Activated naive CD4-positive, alpha-beta T cell treated with anti-CD3 and anti-CD28 coated beads, Interleukin-2, amount 50 U/mL, for 72 hours (primary cell): ENCODE data around the gene ZNF451. TPM values are rescaled to one million over a fixed set of nuclear protein-coding genes. Genes with fewer than 3 reads are reported as not detected.

Experiments
- ATAC-seq, 2 donors: fragments of 150-1000 bp; cut with Tn5 transposase; 2 replicates each; pipeline ENCODE4 v1.10.0; 2021; ENCODE audit warnings: mild to moderate bottlenecking in 2 of 2, moderate library complexity in 2 of 2
- DNase-seq, 2 donors: peaks; one replicate each; pipeline ENCODE4 v3.0.0; 2021 to 2022; ENCODE audit warnings: low spot score in 2 of 2
- H3K27ac Mint-ChIP-seq, 2 donors: one replicate each; pipeline ENCODE4 v1.8.0; 2022; ENCODE audit warnings: mild to moderate bottlenecking in 2 of 2, mixed read lengths in 2 of 2
- H3K36me3 Mint-ChIP-seq, 2 donors: one replicate each; pipeline ENCODE4 v1.8.0; 2022; ENCODE audit warnings: mixed read lengths in 2 of 2
- H3K9me3 Mint-ChIP-seq, 2 donors: one replicate each; pipeline ENCODE4 v1.8.0; 2022; ENCODE audit warnings: mixed read lengths in 2 of 2
- total RNA-seq, 2 donors: library from RNA; stranded (reverse); gene quantifications; one replicate each; pipeline ENCODE4 v1.2.3, GENCODE V29; 2022

ZNF451 gene
- total RNA-seq, 2 donors from 2014 or later, result 50.8 to 64.7 TPM

DNA sequence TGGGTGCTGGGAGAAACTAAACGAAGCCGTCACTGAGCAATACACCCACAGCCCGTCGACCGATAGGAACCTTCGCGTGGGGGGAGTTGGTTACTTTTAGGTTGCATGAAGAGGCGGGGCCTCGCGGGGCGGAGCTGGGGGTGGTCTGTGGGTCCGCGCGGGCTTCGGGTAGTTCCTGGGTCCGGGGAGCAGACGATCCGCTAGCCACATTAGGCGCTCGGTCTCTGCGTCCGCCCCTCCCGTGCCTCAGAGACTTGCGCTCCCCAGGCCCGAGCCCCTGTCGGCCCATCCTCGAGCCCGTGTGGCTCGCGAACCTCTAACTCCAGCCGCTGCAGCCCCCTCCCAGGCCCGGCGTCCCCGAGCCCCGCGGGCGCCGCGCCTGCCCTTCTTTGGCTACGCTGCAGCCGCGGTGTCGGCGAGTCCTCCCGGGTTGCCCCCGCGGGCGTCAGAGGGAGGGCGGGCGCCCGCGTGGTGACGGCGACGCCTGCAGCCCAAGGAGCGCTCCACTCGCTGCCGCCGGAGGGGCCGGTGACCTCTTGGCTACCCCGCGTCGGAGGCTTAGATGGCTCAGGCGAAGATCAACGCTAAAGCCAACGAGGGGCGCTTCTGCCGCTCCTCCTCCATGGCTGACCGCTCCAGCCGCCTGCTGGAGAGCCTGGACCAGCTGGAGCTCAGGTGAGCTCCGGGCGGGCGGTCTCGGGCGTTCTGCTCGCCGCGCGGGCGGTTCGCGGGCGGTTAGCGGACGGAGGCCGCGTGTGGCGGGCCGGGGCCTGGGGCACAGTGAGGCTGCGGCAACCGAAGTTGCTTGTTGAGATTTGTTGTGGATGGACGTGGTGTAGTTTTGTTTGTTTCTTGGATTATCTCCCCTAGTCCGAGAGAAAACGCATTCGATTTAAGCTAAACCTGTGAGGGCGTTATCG, 82.4 kb downstream of the ZNF451 start, which contains the start of gene BAG2:
BAG2 (plus strand) TSS at position 191 of the 920 bp plus-strand sequence; CDS start at position 563, 372 bp downstream.
- Mint-ChIP-seq H3K27ac (peak within 1 kb of the TSS; percentile 95), H3K36me3 (peaks cover 6 to 9% of the 10 kb centered on the region in 2 donors), H3K9me3 (no peaks in the 10 kb centered on the region)
- ATAC-seq, result peak; percentile 90
- DNase-seq, result peak; percentile 82 to 90

DNA sequence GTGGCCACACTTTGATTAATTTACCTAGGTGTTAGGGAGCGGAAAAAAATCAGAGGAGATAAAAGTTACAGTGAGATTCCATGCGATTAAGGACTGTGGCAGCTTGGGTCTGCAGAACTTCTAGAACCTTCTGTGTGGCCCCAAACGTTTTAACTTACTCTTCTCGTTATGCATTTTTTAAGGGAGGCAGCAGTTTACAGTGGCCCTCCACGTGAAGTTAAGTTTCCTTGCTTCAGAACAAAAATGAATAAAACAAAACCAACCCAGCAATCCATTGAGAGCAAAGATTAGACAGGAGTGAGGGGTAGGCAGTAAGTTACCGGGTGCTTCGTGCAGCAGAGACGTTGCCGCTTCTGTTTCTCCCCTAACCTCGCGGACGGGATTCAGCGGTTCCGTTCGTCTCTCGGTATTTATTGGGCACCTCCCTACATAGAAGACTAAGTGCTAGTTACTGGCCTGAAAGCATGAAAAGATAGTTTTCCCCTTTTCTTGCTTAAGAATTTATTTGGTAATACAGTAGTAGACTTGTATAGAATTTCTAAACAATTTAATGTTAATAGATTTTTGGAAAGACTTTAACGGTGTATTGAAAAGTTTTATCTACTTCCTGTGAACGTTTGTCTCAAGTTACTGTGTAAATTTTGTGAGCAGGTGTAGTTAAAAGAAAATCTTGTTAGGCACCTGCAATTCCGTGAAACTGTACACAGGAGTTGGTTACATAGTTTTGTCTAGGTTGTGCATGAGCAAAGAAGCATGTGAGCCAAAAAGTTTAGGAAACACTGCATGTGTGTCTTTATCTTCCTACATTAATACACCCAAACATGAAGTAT, 83.3 kb downstream of the ZNF451 start:
- Mint-ChIP-seq H3K27ac (peak overlapping the region; percentile 95), H3K36me3 (peaks cover 6 to 9% of the 10 kb centered on the region in 2 donors), H3K9me3 (no peaks in the 10 kb centered on the region)
- no peak for DNase-seq
- ATAC-seq, result no peak

DNA sequence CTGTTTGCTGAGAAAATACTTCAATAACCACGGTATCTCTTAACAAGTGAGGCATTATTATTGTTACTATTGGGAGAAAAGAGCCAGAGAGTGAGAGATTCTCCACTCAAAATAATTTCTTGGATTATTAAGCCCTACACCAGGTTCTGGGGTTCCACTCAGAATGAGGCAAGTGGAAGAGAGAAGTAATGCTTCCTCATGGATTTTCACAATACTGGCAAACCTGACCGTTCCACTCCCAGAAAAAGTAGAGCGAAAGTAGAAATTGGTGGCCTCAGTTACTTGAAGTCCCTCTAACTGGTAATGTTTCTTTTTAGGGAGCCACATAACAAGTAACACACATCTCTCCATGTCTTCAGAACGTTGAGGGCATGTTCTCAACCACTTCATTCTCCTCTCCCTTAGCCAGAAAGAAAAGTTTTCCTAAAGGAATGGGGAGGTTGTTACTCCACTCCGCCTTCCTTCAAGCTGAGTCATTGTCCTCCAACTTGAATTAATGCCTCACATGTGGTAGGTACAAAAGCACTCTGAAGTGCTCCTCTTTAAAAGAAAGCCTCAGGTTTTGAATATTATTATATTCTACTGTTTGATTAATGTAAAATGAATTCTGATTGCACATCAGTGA, 84.0 kb downstream of the ZNF451 start:
- Mint-ChIP-seq H3K36me3 (peaks cover 6 to 9% of the 10 kb centered on the region in 2 donors), H3K27ac (peak overlapping the region; percentile 95), H3K9me3 (no peaks in the 10 kb centered on the region)
- no peak for ATAC-seq
- DNase-seq, result no peak

GRCh38 chr6:57174511-57174907, 84.5 kb downstream of the ZNF451 start:
- Mint-ChIP-seq H3K27ac (no peak overlapping the region), H3K9me3 (no peaks in the 10 kb centered on the region), H3K36me3 (peaks cover 6 to 9% of the 10 kb centered on the region in 2 donors)
- DNase-seq (no peak), ATAC-seq (no peak)

DNA sequence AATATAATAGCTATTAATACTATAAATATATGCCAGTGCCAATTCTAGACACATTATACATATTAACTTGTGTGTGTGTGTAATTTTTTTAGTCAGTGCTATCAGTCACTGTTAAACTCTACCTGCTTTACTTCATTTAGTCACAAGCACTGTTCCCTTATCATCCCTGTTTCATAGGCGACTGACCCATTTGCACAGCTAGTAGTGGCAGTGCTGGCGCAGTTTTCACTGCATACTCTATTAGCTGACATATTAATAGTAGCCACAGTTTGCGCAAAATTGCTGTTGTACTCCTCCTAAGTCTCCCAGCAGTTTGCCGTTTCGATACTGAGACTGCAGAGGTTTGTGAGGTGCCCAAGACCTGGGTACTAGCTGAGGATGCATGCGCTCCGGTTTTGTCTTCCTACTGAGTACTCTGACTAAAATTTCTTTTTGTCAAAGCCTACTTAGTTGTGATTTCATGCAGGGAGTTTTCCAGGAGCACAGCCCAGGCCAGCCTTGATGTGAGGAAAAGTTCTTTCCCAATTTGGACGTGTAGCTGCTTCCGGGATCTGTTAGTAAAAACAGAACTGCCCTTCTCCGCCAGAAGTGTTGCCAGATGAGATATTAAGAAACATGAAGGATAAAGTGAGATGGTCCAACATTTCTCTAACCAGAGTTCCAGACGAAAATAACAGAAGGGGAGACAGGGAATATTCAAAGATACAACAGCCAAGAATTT, 87.7 kb downstream of the ZNF451 start:
- no peak for ATAC-seq
- peaks cover 6 to 11% of the 10 kb centered on the region in 2 donors for H3K36me3 Mint-ChIP-seq

DNA sequence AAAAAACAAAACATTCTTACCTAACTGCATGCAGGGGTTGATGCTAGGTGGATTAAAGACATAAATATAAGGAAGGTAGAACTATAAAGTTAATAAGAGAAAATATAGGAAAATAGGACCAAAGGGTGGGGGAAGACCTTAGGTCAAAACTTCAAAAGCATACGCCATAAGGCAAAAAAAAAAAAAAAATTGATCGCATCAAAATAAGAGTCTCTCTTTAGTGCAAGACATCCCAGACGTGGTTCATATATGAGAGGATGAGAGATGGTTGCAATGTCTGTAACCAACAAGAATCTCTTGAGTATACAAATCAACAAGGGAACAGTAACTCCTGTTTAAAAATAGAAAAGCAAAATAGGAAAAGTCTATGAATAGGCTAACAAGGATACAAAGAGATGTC, 90.6 kb downstream of the ZNF451 start:
- DNase-seq (no peak), ATAC-seq (no peak)
- Mint-ChIP-seq H3K27ac (no peak overlapping the region), H3K9me3 (no peaks in the 10 kb centered on the region), H3K36me3 (peaks cover 0 to 6% of the 10 kb centered on the region in 2 donors)

More for the DNA sequence above, 87.7 kb downstream of the ZNF451 start:
- Mint-ChIP-seq H3K9me3 (no peaks in the 10 kb centered on the region), H3K27ac (peak overlapping the region in 1 of 2 donors; percentile 47)
- no peak for DNase-seq

DNA sequence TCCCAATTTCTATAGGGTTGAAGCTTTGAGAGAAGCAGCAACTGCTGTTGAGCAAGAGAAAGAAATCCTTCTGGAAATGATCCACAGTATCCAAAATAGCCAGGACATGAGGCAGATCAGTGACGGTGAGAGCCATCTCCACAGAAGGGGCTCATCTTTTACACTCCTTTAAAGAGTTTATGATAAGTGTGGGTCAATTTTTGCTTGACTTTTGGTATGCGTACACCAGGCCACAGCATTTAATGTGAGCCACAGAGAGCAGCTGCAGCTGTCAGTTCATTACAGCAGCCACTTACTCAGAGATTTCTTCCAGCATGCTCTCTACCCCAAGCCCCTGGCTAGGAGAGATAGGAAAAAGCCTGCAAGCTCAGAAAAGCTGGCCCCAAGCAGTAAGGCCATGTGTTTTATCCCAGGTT, 92.0 kb downstream of the ZNF451 start:
- peak overlapping the region in 1 of 2 donors; percentile 58 for H3K27ac Mint-ChIP-seq
- H3K36me3 Mint-ChIP-seq, result peaks cover 0 to 12% of the 10 kb centered on the region in 2 donors
- DNase-seq (no peak), ATAC-seq (no peak)
- H3K9me3 Mint-ChIP-seq, result no peaks in the 10 kb centered on the region

GRCh38 chr6:57183336-57183735, 93.3 kb downstream of the ZNF451 start:
- Mint-ChIP-seq H3K9me3 (no peaks in the 10 kb centered on the region), H3K36me3 (peaks cover 0 to 12% of the 10 kb centered on the region in 2 donors), H3K27ac (no peak overlapping the region)
- ATAC-seq (peak in 1 of 2 donors; percentile 11), DNase-seq (no peak)

DNA sequence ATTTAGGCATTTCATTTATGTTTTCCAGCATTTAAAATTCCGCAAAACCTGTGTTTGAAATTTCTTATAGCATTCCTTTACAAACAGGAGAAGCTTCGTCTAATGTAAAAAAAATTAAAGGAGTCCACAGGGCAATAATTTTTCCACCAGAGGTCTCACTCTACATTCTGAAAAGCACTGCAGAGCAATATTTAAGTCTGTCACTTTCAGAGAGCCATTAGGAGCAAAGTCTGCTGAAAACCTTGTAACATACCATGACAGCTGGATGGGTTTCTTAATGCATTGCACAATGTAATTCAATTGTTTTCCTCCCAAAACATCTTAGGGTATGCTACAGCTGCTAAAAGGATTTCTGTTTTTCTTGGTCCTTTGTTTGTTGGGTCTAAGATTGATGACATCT, 100.2 kb downstream of the ZNF451 start:
- DNase-seq (no peak), ATAC-seq (no peak)
- Mint-ChIP-seq H3K36me3 (peaks cover 0 to 6% of the 10 kb centered on the region in 2 donors), H3K27ac (no peak overlapping the region), H3K9me3 (no peaks in the 10 kb centered on the region)

- no peaks in the 10 kb centered on the region for H3K9me3 Mint-ChIP-seq
- no peak for DNase-seq
- H3K36me3 Mint-ChIP-seq, result peaks cover 0 to 6% of the 10 kb centered on the region in 2 donors
- ATAC-seq, result no peak
- H3K27ac Mint-ChIP-seq, result no peak overlapping the region
Observed at GRCh38 chr6:57193177-57193576, 103.2 kb downstream of the ZNF451 start.

GRCh38 chr6:57195457-57195856, 105.5 kb downstream of the ZNF451 start:
- DNase-seq, result no peak
- ATAC-seq, result no peak

DNA sequence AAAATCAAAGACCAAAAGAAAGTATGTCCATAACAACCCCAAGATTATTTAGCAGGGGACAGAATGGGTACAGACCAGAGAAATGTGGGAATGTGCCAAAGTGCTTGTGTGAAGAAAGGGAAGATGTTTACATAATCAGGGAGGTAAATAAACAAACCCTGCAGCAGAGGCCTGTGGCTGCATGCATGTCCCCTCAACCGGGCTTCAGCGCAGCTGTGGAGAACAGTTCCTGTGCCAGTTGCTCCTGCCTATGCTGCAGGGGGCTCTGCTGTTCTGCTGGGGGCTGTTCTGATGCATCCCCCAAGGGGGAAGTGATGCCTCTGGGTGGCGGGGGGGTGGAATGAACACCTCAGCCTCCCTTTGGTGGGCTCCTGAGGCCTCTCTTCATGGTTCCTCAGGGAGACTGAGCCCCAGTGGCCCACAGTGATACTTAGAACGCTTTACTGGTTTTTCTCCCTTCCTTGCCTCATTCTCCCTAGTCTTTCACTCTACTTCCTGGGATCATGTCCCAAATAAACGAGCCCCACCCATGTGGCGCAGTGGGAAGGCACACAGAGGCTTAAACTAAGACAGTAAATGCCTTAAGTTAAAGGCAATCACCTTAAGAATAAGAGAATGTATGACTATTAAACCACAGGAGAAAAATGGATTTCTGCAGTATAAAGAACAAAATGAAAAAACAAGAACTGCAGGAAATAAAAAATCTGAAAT, 109.1 kb downstream of the ZNF451 start:
- no peaks in the 10 kb centered on the region for H3K9me3 Mint-ChIP-seq
- no peak overlapping the region for H3K27ac Mint-ChIP-seq
- H3K36me3 Mint-ChIP-seq, result peaks cover 0 to 6% of the 10 kb centered on the region in 2 donors
- ATAC-seq (no peak), DNase-seq (no peak)

More at GRCh38 chr6:57195457-57195856, 105.5 kb downstream of the ZNF451 start:
- Mint-ChIP-seq H3K27ac (no peak overlapping the region), H3K36me3 (peaks cover 0 to 6% of the 10 kb centered on the region in 2 donors), H3K9me3 (no peaks in the 10 kb centered on the region)

- DNase-seq (no peak), ATAC-seq (no peak)
- no peak overlapping the region for H3K27ac Mint-ChIP-seq
- peaks cover 0 to 6% of the 10 kb centered on the region in 2 donors for H3K36me3 Mint-ChIP-seq
- H3K9me3 Mint-ChIP-seq, result no peaks in the 10 kb centered on the region
Observed at GRCh38 chr6:57201718-57202117, 111.7 kb downstream of the ZNF451 start.

- Mint-ChIP-seq H3K9me3 (no peaks in the 10 kb centered on the region), H3K27ac (no peak overlapping the region), H3K36me3 (no peaks in the 10 kb centered on the region)
- DNase-seq, result no peak
- no peak for ATAC-seq
Observed at GRCh38 chr6:57205550-57206328, 115.8 kb downstream of the ZNF451 start.

DNA sequence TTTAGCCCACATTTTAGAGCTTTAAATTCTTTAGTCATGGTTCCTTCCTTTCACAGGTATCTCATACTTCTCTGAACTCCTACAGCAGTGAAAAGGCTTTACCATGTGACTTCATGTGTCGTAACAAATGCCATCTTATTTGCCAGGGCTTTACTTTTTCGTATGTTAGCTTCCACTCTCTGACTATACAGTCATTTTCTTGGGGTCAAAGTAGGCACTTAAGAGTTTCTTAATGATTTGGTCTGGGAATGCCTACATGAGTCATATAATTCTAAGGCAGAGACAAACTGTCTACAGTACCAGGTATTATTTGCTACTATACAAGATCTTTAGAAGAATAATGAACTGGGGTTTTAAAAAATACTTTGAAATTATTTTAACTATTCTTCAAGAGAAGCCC, 117.2 kb downstream of the ZNF451 start:
- Mint-ChIP-seq H3K27ac (no peak overlapping the region), H3K9me3 (no peaks in the 10 kb centered on the region), H3K36me3 (no peaks in the 10 kb centered on the region)
- DNase-seq (no peak), ATAC-seq (peak; percentile 78 to 83)
